ENCODE measurements around the gene ZPLD1. TPM values are rescaled to one million over a fixed set of nuclear protein-coding genes. Genes with fewer than 3 reads are reported as not detected.
A peak's percentile ranks its signal among the peaks of the same experiment; 100 is the strongest.

The ZPLD1 gene
- polyA plus RNA-seq, 4 donors, result 0.45 to 0.85 (median 0.55) TPM

GRCh38 chr3:102464261-102464660, 29.4 kb downstream of the ZPLD1 start:
- no peak for DNase-seq (ENCODE audit: low read depth in 4 of 4, low spot score in 3 of 4)

GRCh38 chr3:102466001-102466400, 31.2 kb downstream of the ZPLD1 start:
- DNase-seq (ENCODE audit: low read depth in 4 of 4, low spot score in 3 of 4), result no peak

DNA sequence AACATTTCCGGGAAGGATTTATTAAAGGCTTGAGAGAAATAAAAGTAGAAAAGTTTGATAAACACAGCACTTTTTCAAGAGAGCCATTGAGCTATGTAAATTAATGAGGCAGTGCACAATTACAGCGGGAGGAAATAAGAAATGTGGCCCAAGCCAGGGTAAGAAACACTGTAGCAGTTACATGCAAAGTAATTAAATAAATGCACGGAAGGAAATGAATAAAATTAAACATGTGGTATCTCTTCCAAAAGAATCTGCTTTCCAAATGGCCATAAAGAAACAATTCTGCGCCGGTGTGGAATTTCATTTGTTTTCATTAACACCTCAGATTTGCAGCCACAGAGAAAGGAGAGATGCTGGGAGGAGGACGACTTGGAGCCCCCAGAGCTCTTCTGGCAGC, 35.3 kb downstream of the ZPLD1 start:
- peak in 1 of 4 donors; percentile 28 for DNase-seq (ENCODE audit: low read depth in 4 of 4, low spot score in 3 of 4)

DNA sequence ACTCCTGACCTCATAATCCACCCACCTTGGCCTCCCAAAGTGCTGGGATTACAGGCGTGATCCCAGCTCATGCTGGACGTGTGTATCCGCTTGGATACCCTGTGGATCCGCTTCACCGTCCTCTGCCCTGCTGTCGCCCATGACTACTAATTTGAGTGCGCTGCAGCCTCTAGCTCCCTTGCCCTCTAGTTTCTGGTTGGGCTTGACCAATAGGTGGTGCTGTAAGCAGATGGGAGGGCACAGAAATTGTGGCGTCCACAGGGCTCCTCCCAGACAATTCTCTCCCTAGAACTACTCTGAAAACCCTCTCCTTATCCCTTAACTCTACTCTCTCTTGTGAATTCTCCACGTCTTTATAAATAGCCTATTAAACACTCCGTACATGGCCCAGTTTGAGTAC, 36.2 kb downstream of the ZPLD1 start:
- no peak for DNase-seq (ENCODE audit: low read depth in 4 of 4, low spot score in 3 of 4)

- no peak for DNase-seq (ENCODE audit: low read depth in 4 of 4, low spot score in 3 of 4)
Measured at GRCh38 chr3:102471491-102471890, 36.7 kb downstream of the ZPLD1 start.

- DNase-seq (ENCODE audit: low read depth in 4 of 4, low spot score in 3 of 4), result no peak
Measured at GRCh38 chr3:102473648-102474047, 38.8 kb downstream of the ZPLD1 start.

DNA sequence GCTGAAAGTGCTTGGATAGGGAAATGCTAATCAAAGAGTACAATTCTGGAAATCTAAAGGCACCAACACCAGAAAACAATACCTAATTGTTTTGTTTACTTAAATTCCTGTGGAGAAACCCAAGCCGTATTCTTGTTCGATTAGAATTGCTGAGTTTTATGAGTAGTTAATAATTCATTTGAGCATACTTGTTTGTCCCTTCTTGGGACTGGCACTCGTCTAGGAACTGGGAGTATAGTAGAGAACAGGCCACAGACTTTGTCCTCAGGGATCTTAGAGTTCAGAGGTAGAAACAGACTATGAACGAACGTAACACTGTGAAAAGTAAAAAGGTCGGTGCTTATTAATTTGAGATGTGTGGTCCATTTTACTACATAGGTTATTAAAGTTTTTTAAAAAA, 39.4 kb downstream of the ZPLD1 start:
- DNase-seq (ENCODE audit: low read depth in 4 of 4, low spot score in 3 of 4), result no peak

DNA sequence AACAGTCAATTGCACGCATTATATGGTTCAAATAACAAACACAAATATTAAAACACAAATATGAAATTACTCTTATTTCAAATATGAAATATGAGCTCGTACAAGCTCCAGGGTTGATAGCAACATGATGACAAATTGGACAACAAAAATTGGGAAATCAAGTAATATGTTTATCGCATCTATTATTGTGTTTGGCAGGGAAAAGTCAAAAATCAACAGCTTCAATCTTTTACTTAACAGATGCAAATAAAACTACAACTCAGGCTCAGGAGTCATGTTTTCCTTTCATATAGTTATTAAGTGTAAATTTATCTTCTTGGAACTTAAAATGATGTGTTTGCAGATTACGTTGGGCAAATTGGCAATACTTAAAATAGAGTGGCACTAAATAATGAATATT, 41.4 kb downstream of the ZPLD1 start:
- no peak for DNase-seq (ENCODE audit: low read depth in 4 of 4, low spot score in 3 of 4)

DNA sequence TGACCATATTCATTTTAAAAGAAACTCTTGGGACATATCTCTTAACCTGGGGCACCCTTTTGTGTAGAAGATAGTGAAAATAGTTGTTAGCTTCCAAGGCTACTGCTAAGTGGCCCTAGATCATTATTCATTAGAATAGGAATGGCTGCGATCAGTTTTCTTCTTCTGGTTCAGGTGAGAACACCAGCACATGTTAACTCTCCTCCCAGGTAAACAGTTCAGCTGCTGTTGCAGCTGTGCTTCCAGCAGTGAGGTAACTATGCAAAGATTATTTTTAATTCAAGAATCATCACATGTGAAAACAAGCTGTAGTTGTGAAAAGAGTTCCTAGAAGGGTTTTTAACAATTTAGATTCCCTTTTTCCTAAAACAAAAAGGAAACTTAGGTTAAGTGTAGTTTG, 43.3 kb downstream of the ZPLD1 start:
- DNase-seq (ENCODE audit: low read depth in 4 of 4, low spot score in 3 of 4), result no peak

GRCh38 chr3:102480139-102480538, 45.3 kb downstream of the ZPLD1 start:
- DNase-seq (ENCODE audit: low read depth in 4 of 4, low spot score in 3 of 4), result no peak

DNA sequence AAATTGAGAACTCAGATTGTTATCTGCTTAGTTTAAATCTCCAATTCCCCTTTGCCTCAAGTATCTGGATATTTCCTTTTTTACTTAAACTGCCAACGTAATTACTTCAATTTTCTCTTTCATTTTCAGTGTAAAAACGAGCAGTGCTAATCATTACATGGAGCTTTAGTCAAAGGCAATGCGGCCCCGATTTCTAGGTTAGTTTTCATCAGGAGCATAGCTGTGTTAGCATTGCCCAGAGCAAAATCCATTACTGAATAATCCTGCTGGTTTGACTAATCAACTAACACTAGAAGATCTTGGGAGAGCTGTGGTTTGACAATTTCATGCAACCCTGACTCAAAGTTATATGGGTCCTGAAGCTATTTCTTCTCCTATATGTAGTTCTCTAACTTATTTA, 46.2 kb downstream of the ZPLD1 start:
- no peak for DNase-seq (ENCODE audit: low read depth in 4 of 4, low spot score in 3 of 4)

DNA sequence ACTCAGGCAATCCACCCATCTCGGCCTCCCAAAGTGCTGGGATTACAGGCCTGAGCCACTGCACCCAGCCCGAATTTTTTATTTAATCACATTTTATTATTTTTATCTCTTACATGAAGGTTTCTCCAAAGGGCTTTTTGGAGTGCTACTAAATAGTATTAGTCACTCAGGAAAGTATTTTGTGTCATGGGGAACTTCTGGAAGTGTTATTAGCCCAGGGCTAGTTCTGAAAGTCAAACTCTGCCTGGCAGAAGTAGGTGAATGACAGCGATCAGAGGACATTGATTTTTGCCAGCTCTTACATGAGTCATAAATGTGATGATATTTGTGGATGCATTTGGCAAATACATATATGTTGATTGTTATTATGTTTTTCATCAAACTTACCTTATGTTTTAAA, 48.7 kb downstream of the ZPLD1 start:
- no peak for DNase-seq (ENCODE audit: low read depth in 4 of 4, low spot score in 3 of 4)

DNA sequence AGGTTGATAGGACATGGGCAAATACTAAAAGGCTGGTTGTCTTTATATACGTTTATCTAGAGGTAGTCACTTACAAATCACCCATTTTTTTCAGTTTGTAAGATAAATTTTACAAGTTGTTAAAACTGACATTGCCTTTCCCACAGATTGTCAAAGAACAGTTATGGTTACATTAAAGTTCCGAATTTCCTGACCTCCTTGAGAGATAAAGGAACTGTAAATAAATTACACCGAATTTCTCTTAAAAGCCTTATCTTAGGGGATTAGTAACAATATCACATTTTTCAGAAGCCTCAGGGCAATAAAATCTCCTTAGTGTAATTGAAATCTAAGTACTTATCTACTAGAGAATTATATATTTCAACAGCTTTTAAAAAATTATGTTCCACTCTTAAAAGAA, 49.5 kb downstream of the ZPLD1 start:
- DNase-seq (ENCODE audit: low read depth in 4 of 4, low spot score in 3 of 4), result no peak

GRCh38 chr3:102485701-102486100, 50.9 kb downstream of the ZPLD1 start:
- no peak for DNase-seq (ENCODE audit: low read depth in 4 of 4, low spot score in 3 of 4)

- no peak for DNase-seq (ENCODE audit: low read depth in 4 of 4, low spot score in 3 of 4)
Measured at GRCh38 chr3:102488331-102488730, 53.5 kb downstream of the ZPLD1 start.

- DNase-seq (ENCODE audit: low read depth in 4 of 4, low spot score in 3 of 4), result no peak
Measured at GRCh38 chr3:102492300-102492699, 57.5 kb downstream of the ZPLD1 start.

GRCh38 chr3:102497571-102497970, 62.8 kb downstream of the ZPLD1 start:
- DNase-seq (ENCODE audit: low read depth in 4 of 4, low spot score in 3 of 4), result no peak

DNA sequence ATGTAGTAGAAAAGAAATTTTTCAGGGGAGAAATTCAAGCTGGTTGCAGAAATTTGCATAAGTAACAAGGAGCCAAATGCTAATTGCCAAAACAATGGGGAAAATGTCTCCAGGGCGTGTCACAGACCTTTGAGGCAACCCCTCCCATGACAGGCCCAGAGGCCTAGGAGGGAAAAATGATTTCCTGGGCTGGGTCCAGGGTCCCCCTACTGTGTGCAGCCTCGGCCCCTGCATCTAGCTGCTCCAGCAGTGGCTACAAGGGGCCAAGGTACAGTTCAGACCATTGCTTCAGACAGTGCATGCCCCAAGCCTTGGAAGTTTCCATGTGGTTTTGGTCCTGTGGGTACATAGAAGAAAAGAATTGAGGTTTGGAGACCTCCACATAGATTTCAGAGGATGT, 70.7 kb downstream of the ZPLD1 start:
- no peak for DNase-seq (ENCODE audit: low read depth in 4 of 4, low spot score in 3 of 4)

GRCh38 chr3:102510663-102511062, 75.8 kb downstream of the ZPLD1 start:
- DNase-seq (ENCODE audit: low read depth in 4 of 4, low spot score in 3 of 4), result no peak

GRCh38 chr3:102511168-102511567, 76.4 kb downstream of the ZPLD1 start:
- DNase-seq (ENCODE audit: low read depth in 4 of 4, low spot score in 3 of 4), result no peak

- DNase-seq (ENCODE audit: low read depth in 4 of 4, low spot score in 3 of 4), result no peak
Measured at GRCh38 chr3:102511639-102512038, 76.8 kb downstream of the ZPLD1 start.

DNA sequence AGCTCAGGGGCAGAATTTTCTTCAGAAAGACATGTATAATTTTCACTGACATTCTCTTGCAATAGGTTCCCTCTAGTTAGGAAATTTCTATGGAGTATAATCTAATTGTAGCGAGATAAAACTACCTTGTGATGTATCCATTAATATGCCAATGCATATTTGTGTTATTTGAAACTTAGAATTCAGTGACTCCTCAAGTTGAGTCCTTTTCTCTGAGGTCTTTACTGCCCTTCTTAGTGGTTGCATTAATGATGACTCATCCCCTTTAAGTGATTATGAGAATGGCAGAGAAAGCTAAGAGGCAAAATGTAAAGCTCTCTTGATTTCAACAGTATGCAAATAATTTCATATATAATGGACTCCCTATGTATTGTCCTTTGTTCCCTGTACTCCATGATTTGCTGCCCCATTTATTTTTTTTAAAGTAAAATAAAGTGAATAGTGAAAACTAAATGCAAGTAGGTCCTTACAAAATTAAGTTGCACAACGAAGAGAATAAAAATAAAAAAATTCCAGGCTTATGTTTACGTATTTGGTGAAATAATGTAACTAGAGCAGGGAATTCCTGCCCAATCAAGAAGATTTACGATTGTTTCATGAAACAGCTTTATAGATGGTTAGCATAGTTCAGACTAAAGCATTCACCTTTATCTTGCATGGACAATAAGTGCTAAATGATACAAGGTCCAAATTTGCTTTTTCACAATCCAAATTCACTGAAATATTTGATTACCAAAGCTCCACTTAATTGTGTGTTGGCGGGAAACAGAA, 78.1 kb downstream of the ZPLD1 start:
- no peak for DNase-seq (ENCODE audit: low read depth in 4 of 4, low spot score in 3 of 4)

DNA sequence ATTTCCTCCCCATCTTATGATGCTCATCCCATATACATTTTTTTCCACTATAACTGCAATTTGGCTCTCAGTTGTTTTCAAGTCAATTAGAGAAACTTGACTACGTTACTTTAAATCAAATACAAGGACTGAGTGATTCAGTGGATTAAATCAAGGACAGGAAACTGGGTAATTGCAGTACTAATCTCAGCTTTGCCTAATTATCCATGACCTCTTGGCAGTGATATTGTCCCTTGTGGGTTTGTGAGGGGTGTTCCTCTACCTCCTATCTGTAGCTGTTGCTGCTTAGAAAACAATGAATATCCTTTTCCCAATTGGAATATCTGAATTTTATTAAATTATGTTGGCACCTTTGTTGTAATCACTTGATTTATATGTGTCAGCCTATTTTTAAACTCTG, 79.4 kb downstream of the ZPLD1 start:
- DNase-seq (ENCODE audit: low read depth in 4 of 4, low spot score in 3 of 4), result no peak

Measured in right renal pelvis (tissue), 4 donors.